HFFc6 (cell line): ENCODE data around the gene MUL1. TPM values are rescaled to one million over a fixed set of nuclear protein-coding genes. Genes with fewer than 3 reads are reported as not detected.
A peak's percentile ranks its signal among the peaks of the same experiment; 100 is the strongest.

Experiments used
- DNase-seq: peaks from one replicate; pipeline ENCODE4 v3.0.0-alpha.2; 2018
- H3K27ac Mint-ChIP-seq: 2 replicates; pipeline ENCODE4 v1.8.0; 2020; ENCODE audit warnings: mild to moderate bottlenecking, mixed read lengths
- H3K27me3 Mint-ChIP-seq: 2 replicates; pipeline ENCODE4 v1.8.0; 2021; ENCODE audit warnings: mild to moderate bottlenecking, moderate library complexity, mixed read lengths; ENCODE audit not compliant: insufficient read depth
- H3K36me3 Mint-ChIP-seq: 2 replicates; pipeline ENCODE4 v1.8.0; 2021; ENCODE audit warnings: low read depth, mixed read lengths
- H3K4me1 Mint-ChIP-seq: 2 replicates; pipeline ENCODE4 v1.8.0; 2020; ENCODE audit warnings: low read depth, mixed read lengths
- H3K4me3 Mint-ChIP-seq: 2 replicates; pipeline ENCODE4 v1.8.0; 2020; ENCODE audit warnings: mild to moderate bottlenecking, moderate library complexity, mixed read lengths
- H3K9me3 Mint-ChIP-seq: 2 replicates; pipeline ENCODE4 v1.8.0; 2020; ENCODE audit warnings: mild to moderate bottlenecking, mixed read lengths
- total RNA-seq, 6 experiments: library from RNA; stranded (reverse); fragmentation: NEBNext Ultra II Directional; extraction: Animal tissue kit (Norgen Biotek cat#: 25700); gene quantifications; 2 replicates in 1 of 6; 3 replicates in 5 of 6; pipeline ENCODE4 v1.2.3, GENCODE V29; 2021
- TF ChIP-seq, protein P1 (sequence below): fragments of 200-600 bp; sonication (generic); IDR thresholded peaks from 2 replicates; pipeline ENCODE4 v1.5.0; 2021; ENCODE audit warnings: antibody characterized with exemption, mild to moderate bottlenecking

The MUL1 gene
- total RNA-seq, 6 experiments from 2014 or later, result 26.9 to 36.4 (median 27.8) TPM

DNA sequence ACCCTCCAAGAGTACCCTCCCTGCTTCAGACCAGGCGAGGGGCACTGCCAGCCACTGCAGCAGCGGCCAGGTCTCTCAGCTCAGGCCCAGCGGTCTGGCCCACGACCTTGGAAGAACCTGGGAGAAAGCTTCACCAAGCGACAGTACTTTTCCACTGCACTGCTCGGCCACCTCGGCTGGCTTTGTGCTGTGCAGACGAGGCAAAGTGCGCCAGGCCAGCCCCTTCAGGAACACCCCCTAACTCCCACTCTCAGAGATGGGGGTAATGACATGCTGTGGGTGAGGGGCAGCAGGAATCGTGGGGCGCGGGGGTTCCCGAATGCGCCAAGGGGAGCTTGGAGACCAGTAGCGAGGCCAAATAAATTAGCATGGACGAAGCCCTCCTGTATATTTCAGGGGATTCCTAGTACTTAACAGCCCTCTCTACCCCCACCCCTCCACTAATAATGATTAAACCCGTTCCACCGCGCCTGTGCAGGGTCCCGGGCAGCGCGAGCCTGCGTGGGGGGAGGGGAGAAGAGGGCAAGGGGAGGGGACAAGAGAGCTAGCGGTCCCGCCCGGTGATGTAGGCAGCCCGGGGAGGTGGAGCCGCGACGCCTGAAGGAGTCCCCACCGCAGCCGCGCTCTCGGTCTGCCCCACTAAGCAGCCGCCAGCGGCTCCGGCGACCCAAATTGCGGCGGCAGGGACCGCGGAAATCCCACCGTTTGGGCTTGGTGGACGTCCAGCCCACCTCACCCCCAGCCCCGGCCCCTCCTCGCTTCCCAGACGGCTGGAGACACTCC is 44.2 kb upstream of the MUL1 start, which contains the start of gene FAM43B:
Gene FAM43B, plus strand, starts transcription at position 629 of the 783 bp plus-strand sequence. CDS start 401 bp downstream, outside the sequence.
- no peak within 1 kb of the TSS for H3K4me3 Mint-ChIP-seq
- H3K36me3 Mint-ChIP-seq, result no peaks in the 10 kb centered on the region
- H3K27me3 Mint-ChIP-seq, result peaks cover 56% of the 10 kb centered on the region
- H3K27ac Mint-ChIP-seq, result no peak within 1 kb of the TSS
- DNase-seq, result no peak
- TF ChIP-seq, protein P1, sequence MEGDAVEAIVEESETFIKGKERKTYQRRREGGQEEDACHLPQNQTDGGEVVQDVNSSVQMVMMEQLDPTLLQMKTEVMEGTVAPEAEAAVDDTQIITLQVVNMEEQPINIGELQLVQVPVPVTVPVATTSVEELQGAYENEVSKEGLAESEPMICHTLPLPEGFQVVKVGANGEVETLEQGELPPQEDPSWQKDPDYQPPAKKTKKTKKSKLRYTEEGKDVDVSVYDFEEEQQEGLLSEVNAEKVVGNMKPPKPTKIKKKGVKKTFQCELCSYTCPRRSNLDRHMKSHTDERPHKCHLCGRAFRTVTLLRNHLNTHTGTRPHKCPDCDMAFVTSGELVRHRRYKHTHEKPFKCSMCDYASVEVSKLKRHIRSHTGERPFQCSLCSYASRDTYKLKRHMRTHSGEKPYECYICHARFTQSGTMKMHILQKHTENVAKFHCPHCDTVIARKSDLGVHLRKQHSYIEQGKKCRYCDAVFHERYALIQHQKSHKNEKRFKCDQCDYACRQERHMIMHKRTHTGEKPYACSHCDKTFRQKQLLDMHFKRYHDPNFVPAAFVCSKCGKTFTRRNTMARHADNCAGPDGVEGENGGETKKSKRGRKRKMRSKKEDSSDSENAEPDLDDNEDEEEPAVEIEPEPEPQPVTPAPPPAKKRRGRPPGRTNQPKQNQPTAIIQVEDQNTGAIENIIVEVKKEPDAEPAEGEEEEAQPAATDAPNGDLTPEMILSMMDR, result no peak
- no peaks in the 10 kb centered on the region for H3K4me1 Mint-ChIP-seq
- H3K9me3 Mint-ChIP-seq, result no peaks in the 10 kb centered on the region

DNA sequence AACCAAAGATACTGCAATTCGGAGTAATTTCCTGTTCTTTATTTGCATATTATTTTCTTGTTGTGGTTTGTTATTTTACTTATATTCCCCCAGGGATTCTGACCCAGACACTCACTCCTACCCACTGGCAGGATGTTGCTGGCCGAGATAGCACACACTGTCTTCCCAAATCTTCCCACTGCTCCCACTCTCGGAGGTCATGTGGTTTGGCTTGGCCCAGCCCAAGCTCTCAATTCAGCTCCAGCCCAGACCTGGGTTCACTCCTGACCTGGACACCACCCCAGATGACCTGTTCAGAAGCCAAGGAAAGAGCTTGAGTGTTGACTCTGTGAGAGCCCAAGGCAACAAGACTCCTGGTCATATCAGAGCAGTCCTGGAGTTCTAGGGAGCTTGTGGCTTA is 43.2 kb upstream of the MUL1 start:
- Mint-ChIP-seq H3K27ac (no peak overlapping the region), H3K9me3 (no peaks in the 10 kb centered on the region), H3K4me1 (no peaks in the 10 kb centered on the region), H3K27me3 (peaks cover 66% of the 10 kb centered on the region), H3K4me3 (no peak overlapping the region), H3K36me3 (no peaks in the 10 kb centered on the region)
- TF ChIP-seq, protein P1, result no peak
- no peak for DNase-seq

DNA sequence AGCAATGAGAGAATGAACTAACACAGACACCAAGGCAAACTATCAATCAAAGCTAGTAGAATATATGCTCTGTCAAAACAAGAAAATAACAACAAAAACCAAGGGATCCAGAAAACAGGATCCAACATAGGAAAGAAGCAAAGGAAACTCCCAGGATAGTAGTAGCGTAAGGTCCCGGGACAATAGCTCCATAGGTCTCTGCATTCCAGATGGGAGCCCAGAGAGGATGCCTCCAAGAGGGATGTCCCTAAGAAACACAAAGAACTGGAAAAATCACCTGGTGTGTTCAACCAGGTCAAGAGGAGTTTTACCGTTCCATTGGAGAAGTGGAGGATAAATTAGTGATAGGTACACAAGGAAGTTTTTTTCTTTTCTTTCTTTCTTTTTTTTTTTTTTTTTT is 38.7 kb upstream of the MUL1 start:
- no peak for DNase-seq
- Mint-ChIP-seq H3K36me3 (no peaks in the 10 kb centered on the region), H3K4me3 (no peak overlapping the region), H3K27me3 (peaks cover 57% of the 10 kb centered on the region), H3K27ac (no peak overlapping the region), H3K9me3 (no peaks in the 10 kb centered on the region), H3K4me1 (no peaks in the 10 kb centered on the region)
- TF ChIP-seq, protein P1, result no peak

DNA sequence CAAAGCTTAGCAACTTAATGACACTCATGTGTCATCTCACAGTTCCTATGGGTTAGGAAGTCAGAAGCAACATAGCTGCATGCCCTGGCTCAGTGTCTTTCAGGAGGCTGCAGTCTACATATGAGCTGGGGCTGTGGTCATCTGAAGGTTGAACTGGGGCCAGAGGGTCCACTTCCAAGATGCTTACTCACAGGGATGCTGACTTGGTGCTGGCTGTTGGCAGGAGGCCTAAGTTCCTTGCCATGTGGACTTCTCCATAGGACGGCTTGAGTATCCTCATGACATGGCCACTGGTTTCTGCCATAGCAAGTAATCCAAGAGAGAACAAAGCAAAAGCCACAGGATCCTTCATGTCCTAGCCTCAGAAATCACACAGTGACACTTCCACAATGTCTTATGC is 32.3 kb upstream of the MUL1 start:
- no peaks in the 10 kb centered on the region for H3K36me3 Mint-ChIP-seq
- peak; percentile 11 for DNase-seq
- H3K27ac Mint-ChIP-seq, result no peak overlapping the region
- H3K9me3 Mint-ChIP-seq, result no peaks in the 10 kb centered on the region
- TF ChIP-seq, protein P1, result no peak
- H3K27me3 Mint-ChIP-seq, result peaks cover 43% of the 10 kb centered on the region
- H3K4me3 Mint-ChIP-seq, result no peak overlapping the region
- H3K4me1 Mint-ChIP-seq, result no peaks in the 10 kb centered on the region

DNA sequence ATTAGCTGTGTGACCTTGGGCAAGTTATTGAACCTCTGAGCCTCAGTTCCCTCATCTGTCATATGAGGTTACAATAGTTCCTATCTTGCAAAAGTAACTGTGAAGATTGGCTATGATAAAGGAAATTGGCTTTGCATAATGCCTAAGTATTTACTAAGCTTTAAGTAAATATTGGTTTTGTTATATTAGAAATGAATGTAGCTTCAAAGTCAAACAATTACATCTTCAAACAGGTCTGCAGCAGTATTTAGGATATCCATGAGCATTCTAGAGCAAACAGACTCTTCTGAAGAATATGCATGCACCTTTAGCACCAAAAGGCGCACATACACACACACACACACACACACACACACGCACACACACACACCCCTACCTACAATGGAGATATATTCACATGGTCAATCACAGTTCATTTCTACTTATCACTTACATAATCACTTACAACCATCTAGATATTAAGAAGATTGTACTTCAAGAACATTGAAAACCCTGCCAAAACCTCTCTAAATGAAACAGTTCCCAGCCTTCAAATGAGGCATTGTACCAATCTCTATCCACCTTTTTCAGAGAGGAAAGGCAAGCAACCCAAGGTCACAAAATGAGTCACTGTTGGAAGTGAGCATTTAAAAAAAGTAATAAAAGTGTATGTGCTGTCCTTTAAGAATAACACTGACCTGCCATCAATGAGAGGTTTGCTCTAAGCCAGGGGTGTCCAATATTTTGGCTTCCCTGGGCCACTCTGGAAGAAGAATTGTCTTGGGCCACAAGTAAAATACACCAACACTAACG is 31.0 kb upstream of the MUL1 start:
- no peak for DNase-seq
- H3K27ac Mint-ChIP-seq, result no peak overlapping the region
- H3K27me3 Mint-ChIP-seq, result peaks cover 48% of the 10 kb centered on the region
- no peaks in the 10 kb centered on the region for H3K36me3 Mint-ChIP-seq
- TF ChIP-seq, protein P1, result no peak
- no peaks in the 10 kb centered on the region for H3K4me1 Mint-ChIP-seq
- no peak overlapping the region for H3K4me3 Mint-ChIP-seq
- no peaks in the 10 kb centered on the region for H3K9me3 Mint-ChIP-seq
